ENCODE results near the gene AP5B1. TPM values are rescaled to one million over a fixed set of nuclear protein-coding genes. Genes with fewer than 3 reads are reported as not detected.

The AP5B1 gene
- total and polyA plus RNA-seq, 2 of the 8 experiments (the other 6 are each of a cell fraction or from before 2014, with no cell fraction given), result 7.6 to 10.0 TPM

- ChIA-PET POLR2A (ENCODE audit: partially characterized antibody) (interaction anchor here (1.0 to 2.6 kb wide), 3 partner anchors 9 to 71 kb away, joined by 3 to 9 read pairs (median 3); no protein-coding TSS in a partner anchor), CTCF (ENCODE audit: partially characterized antibody) (interaction anchor here (0.8 to 12.7 kb wide), 6 partner anchors 9 to 24 kb away, joined by 3 to 128 read pairs (median 4); partner anchors contain the start of gene AP5B1)
- H3K4me3 ChIP-seq (ENCODE audit: extremely low read depth in 1 of 4, insufficient read depth in 2 of 4, low read depth in 3 of 4, low read length in 4 of 4), result no peak overlapping the region
- no peak overlapping the region for H2AK5ac ChIP-seq (ENCODE audit: low read depth, low read length)
- H2BK12ac ChIP-seq (ENCODE audit: low read depth, low read length), result peak overlapping the region; percentile 27; the same call in 1 of the 2 replicates
- no peak for FAIRE-seq
- no peak overlapping the region for H2BK20ac ChIP-seq (ENCODE audit: low read length)
- no peak overlapping the region for H2BK120ac ChIP-seq (replicated peaks; ENCODE audit: low read depth, low read length)
- H3K27ac ChIP-seq (ENCODE audit: low read depth, low read length), result no peak overlapping the region
- H2BK15ac ChIP-seq (ENCODE audit: low read length), result no peak overlapping the region
- H3K4me2 ChIP-seq (ENCODE audit: insufficient read depth in 1 of 2, low read depth in 2 of 2, low read length in 2 of 2), result no peak overlapping the region
- no peaks in the 10 kb centered on the region for H3K23me2 ChIP-seq (ENCODE audit: low read depth, low read length)
- H4K91ac ChIP-seq (replicated peaks; ENCODE audit: insufficient read length, low read length), result no peak overlapping the region
- H3K9ac ChIP-seq (replicated peaks in 1 of 4; ENCODE audit: extremely low read depth in 1 of 4, low read depth in 3 of 4, low read length in 3 of 4), result no peak overlapping the region; a peak in 1 of 7 replicates
- DNase-seq (ENCODE audit: low read depth in 1 of 2, low spot score in 2 of 2), result no peak
- H4K20me1 ChIP-seq (replicated peaks in 1 of 2; ENCODE audit: control insufficient read depth in 1 of 2, insufficient read depth in 2 of 2, low read length in 2 of 2), result no peaks in the 10 kb centered on the region
- TF ChIP-seq BCL11A (IDR thresholded peaks at IDR 0.05; ENCODE audit: low read depth in 2 of 2, low read length in 2 of 2) (no peak), TBP (IDR thresholded peaks at IDR 0.05; ENCODE audit: low read depth, low read length) (no peak), KDM1A (IDR thresholded peaks at IDR 0.05; ENCODE audit: borderline replicate concordance, low read length) (no peak), RBBP5 (IDR thresholded peaks at IDR 0.05; ENCODE audit: borderline replicate concordance, low read depth, low read length) (no peak), KDM4A (IDR thresholded peaks at IDR 0.05; ENCODE audit: low read depth, low read length, severe bottlenecking) (no peak)
- no peak overlapping the region for H3K4ac ChIP-seq (replicated peaks; ENCODE audit: insufficient read length, low read depth, low read length)
- H4K8ac ChIP-seq (ENCODE audit: extremely low read depth, insufficient read depth, low read length), result peak overlapping the region; percentile 38; the same call in 1 of the 2 replicates
- H3K79me2 ChIP-seq (ENCODE audit: control insufficient read depth in 1 of 2, insufficient read depth in 2 of 2, low read length in 2 of 2), result no peaks in the 10 kb centered on the region
- WGBS, 2 experiments (ENCODE audit: extremely low coverage in 1 of 2, insufficient coverage in 1 of 2, insufficient read length in 1 of 2, insufficient replicate concordance in 2 of 2, low coverage in 1 of 2, low lambda C conversion rate in 2 of 2, missing lambda C conversion rate in 1 of 2), result 92% methylated on average over 42 of the region's 42 CpGs; no CpG with 5 or more reads in 1 of the 2 experiments
- no peaks in the 10 kb centered on the region for H3K9me3 ChIP-seq (ENCODE audit: insufficient read depth in 2 of 2, low read depth in 1 of 2, low read length in 1 of 2)
- peaks cover 0 to 3% (median 0%) of the 10 kb centered on the region in 4 experiments; a peak in 3 of 8 replicates for H3K36me3 ChIP-seq (ENCODE audit: control insufficient read depth in 2 of 4, insufficient read depth in 4 of 4, low read length in 3 of 4)
- H3K27me3 ChIP-seq (replicated peaks in 1 of 4; ENCODE audit: control insufficient read depth in 3 of 4, extremely low read depth in 1 of 4, insufficient read depth in 3 of 4, low read length in 3 of 4), result no peaks in the 10 kb centered on the region; a peak in 2 of 7 replicates
- H4K5ac ChIP-seq (ENCODE audit: insufficient read length, low read depth, low read length), result no peak overlapping the region
- H2AFZ ChIP-seq (ENCODE audit: low read length), result no peak overlapping the region
- peaks cover 0 to 23% (median 10%) of the 10 kb centered on the region in 4 experiments; a peak in 6 of 7 replicates for H3K4me1 ChIP-seq (replicated peaks in 1 of 4; ENCODE audit: control insufficient read depth in 3 of 4, insufficient read depth in 4 of 4, low read length in 3 of 4)
- H3K56ac ChIP-seq (replicated peaks; ENCODE audit: insufficient read length, low read depth, low read length), result no peak overlapping the region
- no peak overlapping the region for H2BK5ac ChIP-seq (ENCODE audit: low read depth, low read length)
- 0 out of 2 replicates have a peak, but pooled peaks cover 2% of the 10 kb centered on the region for H3K79me1 ChIP-seq (ENCODE audit: low read depth, low read length)
- H3K14ac ChIP-seq (ENCODE audit: insufficient read length), result no peak overlapping the region
- no peak overlapping the region for H3K18ac ChIP-seq (ENCODE audit: extremely low read depth, low read length)
- no peak overlapping the region for H3K23ac ChIP-seq (ENCODE audit: insufficient read length)
These were observed 14.1 kb upstream of the AP5B1 start for GRCh38 chr11:65794570-65795510.
